Measurements from ENCODE around the gene BACH1.

DNA sequence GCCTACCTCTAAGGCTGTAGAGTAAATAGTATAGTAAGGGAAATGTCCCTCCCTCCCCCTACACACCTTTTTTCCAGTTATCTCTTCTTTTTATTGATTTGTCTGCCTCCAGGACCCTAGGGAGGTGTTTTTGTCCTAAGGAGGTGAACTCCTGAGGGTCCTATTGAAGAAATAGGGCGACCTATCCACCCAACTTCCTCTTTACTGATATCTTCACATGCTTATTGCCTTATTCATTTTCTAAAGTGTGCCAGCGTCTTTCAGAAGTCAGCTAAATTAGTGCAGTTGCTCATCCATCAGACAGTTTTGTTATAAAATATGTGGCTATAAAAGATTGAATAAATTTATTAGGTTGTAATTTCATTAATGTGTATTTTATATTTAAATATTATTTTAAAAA, 5.9 kb downstream of the BACH1 start:
- TF ChIP-seq EP300 (conservative IDR thresholded peaks at IDR 0.05; ENCODE audit: poor library complexity, severe bottlenecking) (no peak), TAF1 (IDR thresholded peaks at IDR 0.05; ENCODE audit: low read depth) (no peak), POLR2AphosphoS5 (IDR thresholded peaks at IDR 0.05) (no peak), MXI1 (conservative IDR thresholded peaks at IDR 0.05; ENCODE audit: poor library complexity, severe bottlenecking) (no peak), EZH2 (IDR thresholded peaks at IDR 0.05; ENCODE audit: borderline replicate concordance, insufficient read depth, low read length, poor library complexity, severe bottlenecking) (no peak), SMC3 (conservative IDR thresholded peaks at IDR 0.05; ENCODE audit: poor library complexity) (no peak)
- TF ChIP-seq, protein P1, sequence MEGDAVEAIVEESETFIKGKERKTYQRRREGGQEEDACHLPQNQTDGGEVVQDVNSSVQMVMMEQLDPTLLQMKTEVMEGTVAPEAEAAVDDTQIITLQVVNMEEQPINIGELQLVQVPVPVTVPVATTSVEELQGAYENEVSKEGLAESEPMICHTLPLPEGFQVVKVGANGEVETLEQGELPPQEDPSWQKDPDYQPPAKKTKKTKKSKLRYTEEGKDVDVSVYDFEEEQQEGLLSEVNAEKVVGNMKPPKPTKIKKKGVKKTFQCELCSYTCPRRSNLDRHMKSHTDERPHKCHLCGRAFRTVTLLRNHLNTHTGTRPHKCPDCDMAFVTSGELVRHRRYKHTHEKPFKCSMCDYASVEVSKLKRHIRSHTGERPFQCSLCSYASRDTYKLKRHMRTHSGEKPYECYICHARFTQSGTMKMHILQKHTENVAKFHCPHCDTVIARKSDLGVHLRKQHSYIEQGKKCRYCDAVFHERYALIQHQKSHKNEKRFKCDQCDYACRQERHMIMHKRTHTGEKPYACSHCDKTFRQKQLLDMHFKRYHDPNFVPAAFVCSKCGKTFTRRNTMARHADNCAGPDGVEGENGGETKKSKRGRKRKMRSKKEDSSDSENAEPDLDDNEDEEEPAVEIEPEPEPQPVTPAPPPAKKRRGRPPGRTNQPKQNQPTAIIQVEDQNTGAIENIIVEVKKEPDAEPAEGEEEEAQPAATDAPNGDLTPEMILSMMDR (IDR thresholded peaks at IDR 0.05; ENCODE audit: poor library complexity, severe bottlenecking): no peak

Data from neural cell (in vitro differentiated cells).